ACHN (cell line): ENCODE results near the gene JMJD4.

Source experiments
- DNase-seq: peaks from one replicate; pipeline ENCODE4 v3.0.0-alpha.2; 2015
- in situ Hi-C: cut with HindIII; loops from 2 replicates; pipeline ENCODE4 v1.10.0; 2017; ENCODE audit warnings: low sequenced_read_pairs, low pct_ligation_motif_present, low pct_unique_long_range_greater_than_20kb

The JMJD4 gene

DNA sequence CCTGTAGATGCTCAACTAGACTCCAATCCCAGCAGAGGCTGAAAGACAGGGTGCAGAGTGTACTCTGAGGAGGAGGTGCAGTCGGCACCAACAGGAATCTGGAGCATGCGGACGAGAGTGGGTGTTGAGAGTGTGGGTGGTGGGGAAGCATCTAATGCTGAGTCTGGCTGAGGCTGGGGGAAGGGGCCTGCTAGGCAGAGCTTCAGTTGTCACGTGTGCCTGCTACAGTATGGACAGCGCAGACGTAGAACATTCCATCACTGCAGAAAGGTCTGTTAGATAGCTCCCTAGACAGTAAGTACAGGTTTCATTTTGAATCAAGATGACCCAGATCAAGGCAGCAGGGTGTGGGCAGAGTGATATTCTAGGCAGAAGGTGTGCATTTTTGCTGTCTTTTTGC lies 23.3 kb upstream of the JMJD4 start:
- in situ Hi-C loops: loop anchor here (25.0 kb wide), 1 partner anchor 179 kb away; the partner anchor contains the start of gene WNT9A
- DNase-seq: no peak

DNA sequence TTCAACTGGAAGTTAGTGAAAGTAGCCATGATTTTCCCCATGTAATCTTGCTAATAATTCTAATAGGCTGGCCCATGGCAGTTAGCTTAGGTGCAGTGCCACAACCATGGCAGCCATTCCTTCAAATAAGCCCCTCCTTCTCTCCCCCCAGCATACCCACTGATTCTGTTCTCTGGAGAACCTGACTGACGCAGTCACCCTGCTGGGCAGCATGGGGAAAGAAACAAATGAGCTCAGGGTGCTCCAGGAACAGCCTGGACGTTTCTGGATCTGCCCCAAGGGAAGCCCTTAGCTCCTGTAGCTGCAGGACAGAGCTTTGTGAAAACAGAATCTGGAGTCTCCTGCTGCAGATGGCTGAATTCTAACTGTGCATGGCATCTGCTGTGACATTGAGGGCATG lies 22.7 kb upstream of the JMJD4 start:
- in situ Hi-C loops: loop anchor here (25.0 kb wide), 1 partner anchor 180 kb away; the partner anchor contains the start of gene WNT9A
- no peak for DNase-seq

GRCh38 chr1:227756172-227756959 lies 21.3 kb upstream of the JMJD4 start:
- DNase-seq: no peak
- in situ Hi-C loops: loop anchor here (25.0 kb wide), 1 partner anchor 181 kb away; the partner anchor contains the start of gene WNT9A

DNA sequence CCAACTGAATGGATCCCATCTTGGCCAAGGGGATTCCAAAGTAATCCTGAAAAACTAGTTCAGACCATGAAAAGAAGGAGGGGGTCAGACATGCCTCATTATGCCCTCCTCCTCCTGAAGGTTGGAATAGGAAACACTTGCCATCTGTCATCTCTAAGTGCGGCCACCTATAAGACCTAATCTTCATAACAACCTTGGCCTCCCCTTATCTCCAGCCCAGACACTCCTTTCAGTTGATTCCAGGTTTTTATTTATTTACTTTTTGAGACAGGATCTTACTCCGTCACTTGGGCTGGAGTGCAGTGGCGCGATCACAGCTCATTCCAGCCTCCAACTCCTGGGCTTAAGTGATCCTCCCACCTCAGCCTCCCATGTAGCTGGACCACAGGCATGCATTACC lies 19.9 kb upstream of the JMJD4 start:
- no peak for DNase-seq
- in situ Hi-C loops: loop anchor here (25.0 kb wide), 1 partner anchor 182 kb away; the partner anchor contains the start of gene WNT9A

GRCh38 chr1:227753999-227754711 lies 19.1 kb upstream of the JMJD4 start:
- no peak for DNase-seq
- in situ Hi-C loops: loop anchor here (25.0 kb wide), 1 partner anchor 183 kb away; the partner anchor contains the start of gene WNT9A

GRCh38 chr1:227749916-227750710 lies 15.0 kb upstream of the JMJD4 start:
- no peak for DNase-seq
- in situ Hi-C loops: loop anchor here (25.0 kb wide), 1 partner anchor 187 kb away; the partner anchor contains the start of gene WNT9A

DNA sequence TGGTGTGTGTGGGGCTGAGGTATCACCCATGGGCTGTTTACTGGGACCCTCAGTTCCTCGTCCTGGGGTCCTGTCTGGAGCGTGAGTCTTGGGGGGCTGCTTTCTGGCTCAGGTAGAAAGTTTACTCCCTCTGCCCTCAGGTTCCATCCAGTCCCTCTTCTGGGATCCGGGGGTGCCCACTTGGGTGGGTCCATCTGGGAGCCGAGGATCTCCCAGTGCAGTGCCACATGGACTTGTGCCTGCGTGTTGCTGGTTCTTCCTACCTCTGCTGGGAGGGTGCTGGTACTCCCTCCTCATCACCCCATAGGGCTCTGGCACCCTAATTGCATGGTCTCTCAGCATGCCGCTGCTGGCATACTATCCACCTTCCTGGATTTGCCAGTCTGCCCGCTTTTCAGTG lies 14.1 kb upstream of the JMJD4 start:
- DNase-seq: no peak
- in situ Hi-C loops: no loop called here

DNA sequence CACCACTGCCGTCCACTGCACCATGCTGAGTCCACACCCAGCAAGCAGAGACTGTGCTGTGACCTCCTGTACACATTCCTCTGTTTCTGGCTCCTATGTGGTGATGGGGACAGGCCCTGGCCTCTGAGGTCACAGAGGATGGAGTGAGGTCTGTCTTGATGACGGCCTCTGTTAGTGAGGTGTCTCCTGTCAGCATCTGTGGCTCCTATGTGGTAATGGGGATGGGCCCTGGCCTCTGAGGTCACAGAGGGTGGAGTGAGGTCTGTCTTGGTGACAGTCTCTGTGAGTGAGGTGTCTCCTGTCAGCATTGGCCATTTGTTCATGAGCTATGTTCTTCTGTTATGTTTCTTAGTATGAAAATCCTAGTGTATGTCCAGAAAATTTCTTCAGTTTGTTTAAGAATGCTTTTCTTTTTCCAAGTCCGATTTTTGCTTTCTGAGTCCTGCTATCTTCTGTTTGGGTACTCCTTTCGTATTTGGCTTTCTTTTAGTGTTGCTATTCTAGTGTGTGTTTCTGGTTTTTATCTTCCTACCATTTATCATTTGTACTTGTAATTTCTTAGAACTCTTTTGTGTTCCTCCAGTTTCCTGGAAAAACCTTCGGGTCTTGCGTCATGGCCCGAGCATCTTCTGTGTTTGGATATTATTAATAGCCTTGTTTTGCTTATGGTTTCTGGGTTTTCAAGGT lies 13.5 kb upstream of the JMJD4 start:
- DNase-seq: no peak
- in situ Hi-C loops: no loop called here

GRCh38 chr1:227747948-227748495 lies 12.9 kb upstream of the JMJD4 start:
- in situ Hi-C loops: no loop called here
- no peak for DNase-seq

DNA sequence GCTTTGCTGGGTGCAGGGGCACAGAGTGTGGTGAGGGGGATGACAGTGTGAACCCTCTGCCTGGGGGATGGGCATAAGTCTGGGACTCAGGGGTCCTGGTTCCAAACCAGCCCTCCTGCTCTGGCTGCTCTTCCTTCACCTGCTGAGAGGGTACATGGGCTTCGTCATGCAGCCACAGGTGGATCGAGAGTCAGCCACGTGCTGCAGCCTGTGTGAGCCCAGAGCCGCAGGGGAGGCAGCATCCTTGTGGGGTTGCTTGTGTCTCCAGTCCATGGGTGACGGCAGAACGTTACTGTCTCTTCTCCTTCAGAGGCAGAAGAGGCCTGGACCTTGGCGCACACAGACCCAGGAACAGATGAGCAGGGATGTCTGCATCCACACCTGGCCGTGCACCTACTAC lies 12.3 kb upstream of the JMJD4 start:
- in situ Hi-C loops: no loop called here
- DNase-seq: no peak

DNA sequence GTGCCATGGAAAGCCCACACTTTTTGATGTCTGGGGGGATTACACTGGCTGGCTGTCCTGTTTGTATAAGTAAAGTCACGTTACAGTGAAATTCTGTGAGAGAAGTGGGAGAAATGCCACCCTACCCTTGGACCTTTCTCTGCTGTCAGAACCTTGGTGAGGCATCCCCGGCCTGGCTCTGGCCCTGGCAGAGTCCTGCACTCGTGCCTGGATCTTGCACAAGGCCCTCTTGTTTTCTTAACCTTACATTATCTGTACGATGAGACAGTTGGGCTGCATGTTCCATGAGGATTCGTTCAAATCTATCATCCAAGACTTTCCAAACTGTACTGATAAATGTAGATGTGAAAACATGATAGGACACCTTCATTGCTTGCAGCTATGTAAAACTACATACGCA lies 11.6 kb upstream of the JMJD4 start:
- in situ Hi-C loops: no loop called here

DNA sequence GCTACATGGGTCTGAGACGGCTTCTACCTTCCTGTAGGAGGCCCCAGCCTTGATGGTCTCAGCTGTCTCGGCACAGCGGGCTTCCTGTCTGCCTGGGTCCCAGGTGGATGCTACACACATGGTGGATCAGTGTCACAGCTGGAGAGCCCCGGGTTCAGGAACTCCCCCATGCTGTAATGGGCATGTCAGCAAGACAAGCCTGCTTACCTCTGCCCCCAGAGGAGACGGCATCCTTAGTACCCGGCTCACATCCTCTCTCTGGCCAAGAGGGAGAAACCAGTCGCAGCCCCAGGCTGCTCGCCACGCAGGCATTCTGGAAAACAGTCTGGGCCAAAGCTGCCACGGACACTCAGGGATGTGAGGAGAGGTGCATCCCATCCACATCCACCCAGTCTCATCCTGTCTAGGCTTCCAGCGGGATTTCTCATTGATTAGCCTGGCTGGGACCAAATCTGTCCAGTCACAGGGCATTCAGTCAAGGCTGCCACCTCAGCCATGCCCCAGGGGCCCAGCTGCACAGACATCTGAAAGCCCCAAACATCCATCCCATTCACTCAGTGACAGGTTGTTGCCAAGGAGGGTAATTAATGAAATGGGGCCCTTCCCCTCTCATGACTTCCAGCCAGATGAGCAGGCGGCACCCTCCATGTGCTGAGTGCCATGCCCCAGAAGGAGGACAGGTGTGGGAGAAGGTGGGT lies 10.6 kb upstream of the JMJD4 start:
- in situ Hi-C loops: no loop called here
- no peak for DNase-seq

More for the DNA sequence above, 11.6 kb upstream of the JMJD4 start:
- no peak for DNase-seq

DNA sequence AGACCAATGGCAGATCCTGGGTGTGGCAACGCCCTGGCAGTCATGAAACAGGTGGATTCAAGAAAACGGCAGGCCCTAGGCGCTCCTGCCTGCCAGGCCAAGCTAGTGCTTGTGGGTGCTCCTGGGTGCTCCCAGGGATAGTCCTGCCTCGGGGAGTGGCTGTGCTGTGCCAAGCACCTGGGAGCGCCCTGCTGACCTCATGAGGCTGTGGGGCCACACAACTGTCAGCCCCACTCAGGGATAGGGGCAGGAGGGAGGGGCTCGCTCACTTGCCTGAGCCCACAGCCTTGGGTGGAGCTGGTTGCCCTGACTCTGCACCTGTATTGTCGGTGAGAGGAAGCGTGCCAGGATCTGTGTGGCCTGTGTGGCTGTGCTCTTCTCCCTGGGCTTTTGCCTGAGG lies 9.6 kb upstream of the JMJD4 start:
- DNase-seq: no peak
- in situ Hi-C loops: no loop called here

GRCh38 chr1:227742738-227743715 lies 7.9 kb upstream of the JMJD4 start:
- DNase-seq: no peak
- in situ Hi-C loops: no loop called here

DNA sequence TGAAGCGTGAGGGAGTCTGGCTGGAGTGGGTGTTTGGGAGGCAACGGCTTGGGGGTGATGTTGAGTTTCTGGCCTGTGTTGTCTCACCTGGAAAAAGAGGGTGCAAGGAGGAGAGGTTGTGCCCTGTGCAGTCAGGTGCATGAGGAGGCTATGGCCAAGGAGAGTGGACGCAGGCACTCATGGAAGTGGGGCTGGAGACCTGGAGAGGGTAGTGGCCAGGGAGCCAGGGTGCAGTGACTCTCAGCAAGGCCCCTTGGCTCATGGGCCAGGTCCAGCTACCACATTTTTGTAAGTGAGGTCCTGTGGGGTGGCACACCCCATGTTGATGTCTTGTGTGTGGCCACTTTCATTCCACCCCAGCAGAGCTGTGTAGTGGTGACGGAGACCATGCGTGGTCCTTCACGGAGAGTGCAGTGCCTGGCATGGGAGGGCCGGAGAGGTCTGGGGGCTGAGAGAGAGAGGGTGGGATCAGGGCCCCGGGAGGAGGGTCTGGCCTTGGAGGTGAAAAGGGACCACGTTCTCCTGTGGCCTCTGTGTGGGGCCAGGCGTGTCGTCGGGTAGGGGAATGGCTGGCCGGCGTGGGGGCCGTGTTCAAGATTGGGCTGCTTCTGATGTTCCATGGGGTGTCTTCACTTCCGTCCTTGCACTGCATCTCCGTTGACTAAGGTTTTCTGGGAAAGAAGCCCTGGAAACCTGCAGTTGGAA lies 6.2 kb upstream of the JMJD4 start:
- DNase-seq: no peak
- in situ Hi-C loops: no loop called here

- in situ Hi-C loops: no loop called here
- DNase-seq: no peak
These were observed 5.4 kb upstream of the JMJD4 start for GRCh38 chr1:227740401-227740960.
